Heart right ventricle (tissue), 16 donors: Measurements from ENCODE around the gene SYT11. TPM values are rescaled to one million over a fixed set of nuclear protein-coding genes. Genes with fewer than 3 reads are reported as not detected.
"Not testable (repeated sequence)": the region's sequence is repeated elsewhere in the genome, so short reads cannot be mapped to it uniquely, and the experiment has no call there.

Experiments
- ATAC-seq, 8 donors: fragments of 200-7000 bp; cut with Tn5 transposase; one replicate each; pipeline ENCODE4 v1.9.1; 2020; ENCODE audit warnings: mild to moderate bottlenecking in 8 of 8, moderate library complexity in 8 of 8, moderate number of reproducible peaks in 1 of 8
- DNase-seq, 2 donors: peaks; one replicate each; pipeline ENCODE4 v3.0.0-alpha.2; 2020
- H3K27ac ChIP-seq, 10 donors: fragments of 200-600 bp; sonication (generic) in 2 of 10; one replicate each; pipeline versions ENCODE4 v1.5.0 to v1.8.0; 2020 to 2022; ENCODE audit warnings: mild to moderate bottlenecking in 3 of 10
- H3K27me3 ChIP-seq, 7 donors: fragments of 200-600 bp; one replicate each; pipeline ENCODE4 v1.8.0; 2021 to 2022; ENCODE audit warnings: mild to moderate bottlenecking in 2 of 7
- H3K36me3 ChIP-seq, 9 donors: fragments of 200-600 bp; sonication (generic) in 1 of 9; one replicate each; pipeline versions ENCODE4 v1.5.0 to v1.8.0; 2020 to 2022; ENCODE audit warnings: mild to moderate bottlenecking in 2 of 9
- H3K4me1 ChIP-seq, 9 donors: fragments of 200-600 bp; sonication (generic) in 1 of 9; one replicate each; pipeline versions ENCODE4 v1.5.0 to v1.8.0; 2020 to 2022; ENCODE audit warnings: mild to moderate bottlenecking in 4 of 9
- H3K4me3 ChIP-seq, 10 donors: fragments of 200-600 bp; sonication (generic) in 2 of 10; one replicate each; pipeline versions ENCODE4 v1.5.0 to v1.8.0; 2020 to 2022; ENCODE audit warnings: mild to moderate bottlenecking in 7 of 10, moderate library complexity in 2 of 10
- H3K9me3 ChIP-seq, 11 donors: fragments of 200-600 bp in 10 of 11; sonication (generic) in 2 of 11; one replicate each; pipeline versions ENCODE4 v1.5.0 to v1.8.0; 2013 to 2022; ENCODE audit warnings: mild to moderate bottlenecking in 2 of 11, control low read depth in 1 of 11, moderate library complexity in 1 of 11
- WGBS, 2 donors: extraction: QIAGEN DNeasy Blood & Tissue Kit; methylation state at CpG; one replicate each; pipeline ENCODE4 v1.1.7; 2013; ENCODE audit warnings: inconsistent platforms in 1 of 2; 5-methylcytosine and 5-hydroxymethylcytosine counted together
- intact Hi-C, 10 donors: fragments of 100-400 bp; cut with DNase I; formaldehyde crosslinking; loops; one replicate each; pipeline versions ENCODE4 v1.11.1 to v1.14.2; 2022
- polyA plus RNA-seq, 2 donors: library from polyadenylated mRNA; stranded (reverse); fragments of 200-250 nt; gene quantifications; one replicate each; pipeline ENCODE4 v1.2.3, GENCODE V29; 2013
- total RNA-seq, 10 donors: library from RNA; stranded (reverse); fragmentation: NEBNext Ultra II Directional in 3 of 10; extraction: Animal tissue kit (Norgen Biotek cat#: 25700) in 3 of 10; gene quantifications; one replicate each; pipeline versions ENCODE4 v1.2.1 to v1.2.4, GENCODE V29; 2021 to 2023
- TF ChIP-seq, protein P1 (sequence below), 9 donors: fragments of 200-600 bp; sonication (generic) in 2 of 9; IDR thresholded peaks; one replicate each; pipeline versions ENCODE4 v1.5.0 to v1.8.0; 2021 to 2022; ENCODE audit warnings: antibody characterized with exemption in 9 of 9, mild to moderate bottlenecking in 5 of 9, moderate library complexity in 1 of 9
- donor health status: Arrhythmogenic right ventricular cardiomyopathy.
- donor health status: ischemic (EF 13 %, LVEDD 7.1; RV severe dilation, severe dysfunction).
- donor health status: healthy with polysubstance abuse.
- donor health status: DM: no; HTN: yes; CAD: no.
- donor health status: DM: no; HTN: no; CAD: no.
- donor health status: ischemic (EF 25% LVEDD 6.9; RV normal size, moderate dysfunction).
- donor health status: ischemic (EF 25% LVEDD 5.7; RV mildly dilated, moderate dysfunction).
- donor health status: healthy.
- donor health status: DM: yes; HTN: yes; CAD: no.
- donor health status: Ischemic cardiomyopathy.
- donor health status: ischemic (EF 35%, LVEDD 5.7; RV mildly dilated, moderate dysfunction).
- donor health status: nonischemic (EF 11% LVEDD 7.7; RV severe dilation, severe dysfunction).
- donor health status: DM: yes; HTN: yes; CAD: no.
- donor health status: PGD.
- donor health status: ischemic (EF 29% LVEDD 5.4; RV normal size, mild dysfunction).
- donor health status: nonischemic (EF 23%, LVEDD 6.1; RV moderate dilation, normal function).

Gene SYT11
- total and polyA plus RNA-seq, 12 donors: 1.8 to 19.4 (median 12.1) TPM

DNA sequence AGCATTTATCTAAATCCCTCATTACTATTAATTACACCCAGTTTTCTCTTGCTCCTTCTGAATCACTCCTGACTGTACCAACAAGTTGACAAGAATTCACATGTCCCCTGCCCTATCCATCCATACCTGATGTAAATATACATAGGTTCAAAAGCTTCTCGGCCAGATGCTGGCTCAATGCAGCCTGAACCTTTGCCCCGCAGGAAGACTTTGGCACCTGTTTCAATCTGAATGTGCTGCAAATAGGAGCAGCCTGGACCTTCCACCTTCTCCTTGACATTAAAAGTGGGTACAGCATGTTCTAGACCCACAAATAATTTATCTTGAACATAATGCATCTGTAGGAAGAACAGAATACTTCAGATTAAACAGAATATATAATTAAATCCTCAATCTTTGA is 66.1 kb downstream of the SYT11 start:
- no peaks in the 10 kb centered on the region for H3K9me3 ChIP-seq
- H3K4me1 ChIP-seq: peaks cover under 1 to 12% (median 7%) of the 10 kb centered on the region in 9 donors
- no peaks in the 10 kb centered on the region for H3K27me3 ChIP-seq
- intact Hi-C loops: no loop called here
- WGBS, 2 donors: 95 to 97% methylated on average over 2 of the region's 2 CpGs
- DNase-seq (no peak), ATAC-seq (no peak)
- no peak overlapping the region for H3K4me3 ChIP-seq
- H3K27ac ChIP-seq: no peak overlapping the region
- peaks cover 8 to 100% (median 96%) of the 10 kb centered on the region in 9 donors for H3K36me3 ChIP-seq
- TF ChIP-seq, protein P1, sequence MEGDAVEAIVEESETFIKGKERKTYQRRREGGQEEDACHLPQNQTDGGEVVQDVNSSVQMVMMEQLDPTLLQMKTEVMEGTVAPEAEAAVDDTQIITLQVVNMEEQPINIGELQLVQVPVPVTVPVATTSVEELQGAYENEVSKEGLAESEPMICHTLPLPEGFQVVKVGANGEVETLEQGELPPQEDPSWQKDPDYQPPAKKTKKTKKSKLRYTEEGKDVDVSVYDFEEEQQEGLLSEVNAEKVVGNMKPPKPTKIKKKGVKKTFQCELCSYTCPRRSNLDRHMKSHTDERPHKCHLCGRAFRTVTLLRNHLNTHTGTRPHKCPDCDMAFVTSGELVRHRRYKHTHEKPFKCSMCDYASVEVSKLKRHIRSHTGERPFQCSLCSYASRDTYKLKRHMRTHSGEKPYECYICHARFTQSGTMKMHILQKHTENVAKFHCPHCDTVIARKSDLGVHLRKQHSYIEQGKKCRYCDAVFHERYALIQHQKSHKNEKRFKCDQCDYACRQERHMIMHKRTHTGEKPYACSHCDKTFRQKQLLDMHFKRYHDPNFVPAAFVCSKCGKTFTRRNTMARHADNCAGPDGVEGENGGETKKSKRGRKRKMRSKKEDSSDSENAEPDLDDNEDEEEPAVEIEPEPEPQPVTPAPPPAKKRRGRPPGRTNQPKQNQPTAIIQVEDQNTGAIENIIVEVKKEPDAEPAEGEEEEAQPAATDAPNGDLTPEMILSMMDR (IDR thresholded peaks at IDR 0.05): no peak

DNA sequence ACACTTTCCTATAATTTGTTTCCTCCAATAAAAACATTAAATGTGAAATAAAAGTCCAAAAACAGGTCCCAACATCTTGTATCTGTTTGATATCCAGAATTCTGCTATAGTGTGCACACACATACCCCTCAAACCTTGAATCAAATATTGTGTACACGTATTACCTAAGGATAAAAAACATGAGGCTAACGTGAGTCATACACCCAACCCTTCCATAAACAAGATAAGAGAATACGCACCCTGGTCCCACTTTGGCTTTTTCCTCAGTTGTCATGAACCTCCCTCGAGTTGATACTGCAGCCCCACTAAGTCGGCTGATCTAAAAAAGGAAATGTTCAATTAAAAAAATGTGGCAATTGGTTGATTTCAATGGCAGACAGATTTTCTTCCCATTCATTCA is 69.7 kb downstream of the SYT11 start:
- 57 to 63% methylated on average over 5 of the region's 5 CpGs for WGBS, 2 donors
- no peaks in the 10 kb centered on the region for H3K27me3 ChIP-seq
- peaks cover 23 to 43% (median 39%) of the 10 kb centered on the region in 9 donors for H3K4me1 ChIP-seq
- H3K27ac ChIP-seq: no peak overlapping the region
- DNase-seq (no peak), ATAC-seq (no peak)
- no peaks in the 10 kb centered on the region for H3K9me3 ChIP-seq
- H3K36me3 ChIP-seq: peaks cover 12 to 97% (median 71%) of the 10 kb centered on the region in 9 donors
- intact Hi-C loops: no loop called here
- H3K4me3 ChIP-seq: no peak overlapping the region
- TF ChIP-seq, protein P1 (IDR thresholded peaks at IDR 0.05): no peak

DNA sequence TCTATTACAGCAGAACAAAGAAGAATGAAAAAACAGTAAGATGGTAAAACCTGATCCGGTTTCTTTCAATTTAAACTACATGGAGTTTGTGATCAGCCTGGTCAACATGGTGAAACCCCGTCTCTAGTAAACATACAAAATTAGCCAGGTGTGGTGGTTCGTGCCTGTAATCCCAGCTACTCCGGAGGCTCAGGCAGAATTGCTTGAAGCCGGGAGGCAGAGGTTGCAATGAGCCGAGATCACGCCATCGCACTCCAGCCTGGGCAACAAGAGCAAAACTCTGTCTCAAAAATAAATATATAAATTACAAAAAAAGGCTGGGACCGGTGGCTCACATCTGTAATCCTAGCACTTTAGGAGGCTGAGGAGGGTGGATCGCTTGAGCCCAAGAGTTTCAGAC is 71.4 kb downstream of the SYT11 start:
- H3K27ac ChIP-seq: not testable (repeated sequence)

DNA sequence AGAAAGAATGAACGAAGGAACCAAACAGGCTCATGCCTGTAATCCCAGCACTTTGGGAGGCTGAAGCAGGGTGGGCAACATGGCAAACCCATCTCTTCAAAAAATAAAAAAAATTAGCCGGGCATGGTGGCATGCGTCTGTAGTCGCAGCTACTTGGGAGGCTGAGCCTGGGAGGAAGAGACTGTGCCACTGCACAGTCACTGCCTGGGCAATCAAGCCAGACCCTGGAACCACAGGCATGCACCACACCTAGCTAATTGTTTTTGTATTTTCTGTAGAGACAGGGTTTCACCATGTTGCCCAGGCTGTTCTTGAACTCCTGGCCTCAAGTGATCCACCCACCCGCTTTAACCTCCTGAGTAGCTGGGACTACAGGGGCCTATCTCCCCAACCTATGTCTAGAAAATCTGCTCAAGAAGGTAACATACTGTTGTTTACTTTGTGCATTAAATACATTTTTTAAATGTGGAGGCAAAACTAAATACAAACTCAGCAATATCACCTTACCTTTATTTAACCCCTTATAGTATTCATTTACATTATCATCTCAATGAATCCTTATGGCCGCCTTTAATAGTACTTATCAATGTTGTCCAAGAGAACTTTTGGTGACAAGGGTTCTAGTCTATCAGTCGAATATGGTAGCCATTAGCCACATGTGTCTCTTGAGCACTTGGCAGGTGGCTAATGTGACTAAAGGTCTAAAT is 72.1 kb downstream of the SYT11 start:
- TF ChIP-seq, protein P1 (IDR thresholded peaks at IDR 0.05): no peak
- intact Hi-C loops: loop anchor here in 1 of 10 donors (10.0 kb wide), 1 partner anchor 123 kb away; the partner anchor contains the start of genes LAMTOR2 and UBQLN4
- ATAC-seq (no peak), DNase-seq (no peak)
- Histone ChIP-seq H3K4me1 (peaks cover 23 to 49% (median 45%) of the 10 kb centered on the region in 9 donors), H3K9me3 (no peaks in the 10 kb centered on the region), H3K36me3 (peaks cover 5 to 73% (median 47%) of the 10 kb centered on the region in 9 donors), H3K4me3 (peak overlapping the region in 6 of 10 donors; percentile 4 to 28 (median 22)), H3K27ac (peak overlapping the region in 1 of 10 donors; percentile 27), H3K27me3 (no peaks in the 10 kb centered on the region)
- 64 to 68% methylated on average over 7 of the region's 7 CpGs for WGBS, 2 donors

More for the DNA sequence above, 71.4 kb downstream of the SYT11 start:
- Histone ChIP-seq H3K4me1 (peaks cover 23 to 49% (median 45%) of the 10 kb centered on the region in 9 donors), H3K4me3 (peak overlapping the region in 3 of 10 donors; percentile 20 to 28 (median 26)), H3K36me3 (peaks cover 7 to 80% (median 54%) of the 10 kb centered on the region in 9 donors)
- intact Hi-C loops: loop anchor here in 1 of 10 donors (10.0 kb wide), 1 partner anchor 124 kb away; the partner anchor contains the start of genes LAMTOR2 and UBQLN4
- not testable (repeated sequence) for ATAC-seq, H3K9me3 ChIP-seq, DNase-seq, H3K27me3 ChIP-seq
- WGBS, 2 donors: 63 to 70% methylated on average over 10 of the region's 10 CpGs
